GM12892 (cell line): ENCODE measurements around the gene FOXC1.

ENCODE experiments used
- POLR2A ChIP-seq: IDR thresholded peaks from 2 replicates; pipeline ENCODE4 v1.6.1; 2011; ENCODE audit warnings: low read depth, low read length, control low read depth
- POLR2AphosphoS5 ChIP-seq: IDR thresholded peaks from 2 replicates; pipeline ENCODE4 v1.6.1; 2011; ENCODE audit warnings: low read depth, low read length, control low read depth

DNA sequence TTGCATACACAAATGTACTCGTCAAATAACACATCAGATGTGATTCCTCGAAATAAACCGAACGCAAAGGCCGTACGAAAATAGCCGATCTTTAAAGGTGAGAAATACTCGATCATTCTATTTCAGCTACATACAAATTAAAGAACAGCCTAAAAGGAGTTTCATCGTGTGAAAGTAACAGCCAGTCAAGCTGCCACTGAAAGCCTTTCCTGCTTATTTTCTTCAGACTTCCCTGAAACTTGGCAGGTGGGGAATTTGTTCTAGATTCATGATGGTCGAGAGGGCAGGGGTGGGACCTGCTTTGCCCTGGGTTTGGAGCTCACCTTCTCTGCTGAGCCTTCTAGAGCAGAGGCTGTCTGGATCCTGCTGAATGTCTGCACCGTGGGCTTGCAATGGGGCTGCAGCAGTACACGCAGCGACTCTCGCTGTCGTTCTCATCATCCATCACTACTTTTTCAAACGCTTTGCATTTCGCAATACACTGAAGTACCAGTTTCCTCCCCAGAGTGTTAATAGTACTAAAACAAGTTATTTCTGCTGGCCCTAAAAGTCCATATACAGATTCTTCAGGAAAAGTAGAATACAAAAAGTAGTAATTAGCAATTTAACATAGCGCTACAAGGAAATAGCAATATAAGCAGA lies 16.2 kb downstream of the FOXC1 start:
- TF ChIP-seq POLR2A (no peak), POLR2AphosphoS5 (no peak)
